Ovary (tissue), 9 donors: ENCODE measurements around the gene CTIF. TPM values are rescaled to one million over a fixed set of nuclear protein-coding genes. Genes with fewer than 3 reads are reported as not detected.

Experiments used
- DNase-seq, 5 donors: peaks; one replicate each; pipeline ENCODE4 v3.0.0-alpha.2; 2019 to 2020
- H3K27ac ChIP-seq, 2 donors: fragments of 200-600 bp; one replicate each; pipeline versions ENCODE4 v1.5.1 to v1.8.0; 2019 to 2022
- H3K27me3 ChIP-seq: fragments of 200-600 bp; one replicate; pipeline ENCODE4 v1.8.0; 2022
- H3K36me3 ChIP-seq: fragments of 200-600 bp; sonication (generic); one replicate; pipeline ENCODE4 v1.5.1; 2019
- H3K4me1 ChIP-seq: one replicate; pipeline ENCODE4 v1.8.1; 2013; ENCODE audit warnings: mild to moderate bottlenecking, moderate library complexity; ENCODE audit not compliant: insufficient read depth
- H3K4me3 ChIP-seq: fragments of 200-600 bp; sonication (generic); one replicate; pipeline ENCODE4 v1.5.1; 2017
- H3K9me3 ChIP-seq, 2 donors: fragments of 200-600 bp in 1 of 2; sonication (generic) in 1 of 2; one replicate each; pipeline versions ENCODE4 v1.5.1 to v1.8.1; 2013 to 2019; ENCODE audit warnings: mild to moderate bottlenecking in 1 of 2, moderate library complexity in 1 of 2
- EP300 ChIP-seq: sonication (generic); formaldehyde crosslinking; IDR thresholded peaks from one replicate; pipeline ENCODE4 v1.6.1; 2017; ENCODE audit warnings: antibody characterized with exemption
- POLR2A ChIP-seq: fragments of 450-650 bp; IDR thresholded peaks from one replicate; pipeline ENCODE4 v1.6.1; 2017; ENCODE audit warnings: antibody characterized with exemption, mild to moderate bottlenecking, moderate library complexity
- whole genome bisulfite sequencing, 3 donors: extraction: QIAGEN DNeasy Blood & Tissue Kit in 1 of 3; methylation state at CpG; one replicate each; pipeline versions ENCODE4 v1.1.5 to v1.1.7; 2013 to 2017; 5-methylcytosine and 5-hydroxymethylcytosine counted together
- intact Hi-C, 4 donors: fragments of 100-400 bp; cut with DNase I; formaldehyde crosslinking; loops; one replicate each; pipeline versions ENCODE4 v1.11.0 to v1.15.1; 2022 to 2023
- polyA plus RNA-seq, 2 donors: library from polyadenylated mRNA; stranded (reverse); fragments of 200-250 nt in 1 of 2; fragments of 350-450 nt in 1 of 2; fragmentation: Illumina TruSeq in 1 of 2; extraction: RNeasy Lipid Tissue Mini Kit (QIAGEN cat#74804) in 1 of 2; gene quantifications; one replicate each; pipeline ENCODE4 v1.2.3, GENCODE V29; 2013 to 2014
- total RNA-seq, 7 donors: library from RNA; depleted of rRNA in 2 of 7; stranded (reverse); fragments of >200 nt in 2 of 7; fragmentation: NEBNext Ultra II Directional in 3 of 7; extraction: Animal tissue kit (Norgen Biotek cat#: 25700) in 3 of 7; gene quantifications; one replicate each; pipeline versions ENCODE4 v1.1.0 to v1.2.4, GENCODE V29; 2016 to 2023
- TF ChIP-seq, protein P1 (sequence below), 3 donors: fragments of 450-650 bp in 2 of 3; fragments of 200-600 bp in 1 of 3; IDR thresholded peaks; one replicate each; pipeline versions ENCODE4 v1.5.1 to v1.8.0; 2016 to 2022; ENCODE audit warnings: antibody characterized with exemption in 3 of 3, mild to moderate bottlenecking in 1 of 3
- donor health status: DM: no; HTN: no; CAD: no; lungs with moderate emphysema.
- donor health status: DM: no; HTN: no; CAD: no.
- donor health status: Bipolar disorder and iron deficiency.
- donor health status: DM: yes; HTN: yes; CAD: no.
- donor health status: DM: no; HTN: no; CAD: no.
- donor health status: DM: yes; HTN: yes; CAD: no.

The CTIF gene
- total and polyA plus RNA-seq, 9 donors, result 18.5 to 94.1 (median 75.2) TPM

DNA sequence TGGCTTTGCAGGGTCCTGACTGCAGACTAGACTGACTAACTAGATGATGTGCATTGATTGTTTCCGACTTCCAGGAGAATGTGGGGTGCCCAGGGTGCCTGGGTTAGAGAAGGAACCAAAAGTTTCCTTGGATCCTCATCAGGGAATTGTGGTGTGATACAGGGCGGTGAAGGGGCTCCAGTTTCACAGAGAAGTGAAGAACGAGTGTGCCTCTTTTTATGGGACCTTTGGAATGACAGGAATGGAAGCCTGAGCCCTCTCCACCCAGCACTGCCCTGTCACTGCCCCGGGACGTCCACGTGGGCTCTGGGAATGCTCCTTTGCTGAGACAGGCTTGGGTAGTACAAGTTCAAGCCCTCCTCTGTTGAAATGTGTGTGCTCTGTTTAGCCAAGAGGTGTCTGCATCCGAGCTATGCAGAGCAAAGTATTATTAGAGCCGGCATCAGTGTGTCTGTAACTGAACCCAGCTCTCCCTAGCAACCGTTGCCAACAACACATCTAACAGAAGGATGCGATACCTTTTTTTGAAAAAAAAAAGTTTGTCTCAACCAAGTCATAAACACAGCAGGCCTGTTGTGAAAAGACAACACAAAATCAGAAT, 228.4 kb downstream of the CTIF start:
- no peak overlapping the region for H3K27ac ChIP-seq
- H3K27me3 ChIP-seq, result no peaks in the 10 kb centered on the region
- TF ChIP-seq, protein P1, sequence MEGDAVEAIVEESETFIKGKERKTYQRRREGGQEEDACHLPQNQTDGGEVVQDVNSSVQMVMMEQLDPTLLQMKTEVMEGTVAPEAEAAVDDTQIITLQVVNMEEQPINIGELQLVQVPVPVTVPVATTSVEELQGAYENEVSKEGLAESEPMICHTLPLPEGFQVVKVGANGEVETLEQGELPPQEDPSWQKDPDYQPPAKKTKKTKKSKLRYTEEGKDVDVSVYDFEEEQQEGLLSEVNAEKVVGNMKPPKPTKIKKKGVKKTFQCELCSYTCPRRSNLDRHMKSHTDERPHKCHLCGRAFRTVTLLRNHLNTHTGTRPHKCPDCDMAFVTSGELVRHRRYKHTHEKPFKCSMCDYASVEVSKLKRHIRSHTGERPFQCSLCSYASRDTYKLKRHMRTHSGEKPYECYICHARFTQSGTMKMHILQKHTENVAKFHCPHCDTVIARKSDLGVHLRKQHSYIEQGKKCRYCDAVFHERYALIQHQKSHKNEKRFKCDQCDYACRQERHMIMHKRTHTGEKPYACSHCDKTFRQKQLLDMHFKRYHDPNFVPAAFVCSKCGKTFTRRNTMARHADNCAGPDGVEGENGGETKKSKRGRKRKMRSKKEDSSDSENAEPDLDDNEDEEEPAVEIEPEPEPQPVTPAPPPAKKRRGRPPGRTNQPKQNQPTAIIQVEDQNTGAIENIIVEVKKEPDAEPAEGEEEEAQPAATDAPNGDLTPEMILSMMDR (IDR thresholded peaks at IDR 0.05), result no peak
- TF ChIP-seq EP300, result no peak
- no peak for DNase-seq
- intact Hi-C loops, result no loop called here
- H3K4me1 ChIP-seq, result peaks cover 3% of the 10 kb centered on the region
- no peaks in the 10 kb centered on the region for H3K36me3 ChIP-seq
- no peaks in the 10 kb centered on the region for H3K9me3 ChIP-seq
- WGBS, 3 donors, result 47 to 59% (median 54%) methylated on average over 10 of the region's 10 CpGs
- H3K4me3 ChIP-seq, result no peak overlapping the region

DNA sequence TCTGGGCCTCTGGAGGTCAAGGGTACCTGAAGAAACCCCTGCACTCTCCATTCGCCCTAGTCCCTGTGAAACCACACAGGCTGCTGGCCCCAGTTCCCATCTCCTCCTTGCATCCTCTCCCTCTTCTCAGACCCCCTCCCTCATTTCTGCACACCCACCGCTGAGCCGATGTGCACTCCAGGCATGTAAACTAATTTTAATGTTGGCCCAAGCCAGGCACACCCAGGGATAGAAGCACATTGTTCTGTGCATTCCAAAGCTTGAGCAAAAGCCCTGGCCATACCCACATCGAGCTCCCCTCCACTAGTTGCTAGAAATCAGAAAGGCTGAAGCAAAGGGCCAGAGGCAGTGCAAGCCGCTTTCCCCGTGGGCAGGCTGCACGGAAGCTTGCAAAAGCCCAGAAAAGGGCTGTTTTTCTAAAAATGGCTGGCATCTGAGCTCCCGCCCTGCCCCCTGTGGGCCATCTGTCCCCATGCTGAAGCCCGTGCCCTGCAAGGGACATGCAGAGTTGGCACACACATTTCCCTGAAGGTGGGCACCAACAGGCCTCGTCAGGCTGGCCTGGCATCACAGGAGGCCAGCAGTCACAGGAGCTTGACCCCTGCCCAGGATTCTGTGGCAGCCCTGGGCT, 230.3 kb downstream of the CTIF start:
- no peaks in the 10 kb centered on the region for H3K36me3 ChIP-seq
- no peak overlapping the region for H3K27ac ChIP-seq
- DNase-seq, result no peak
- intact Hi-C loops, result no loop called here
- no peak overlapping the region for H3K4me3 ChIP-seq
- TF ChIP-seq, protein P1 (IDR thresholded peaks at IDR 0.05), result no peak
- TF ChIP-seq POLR2A, result no peak
- no peak for TF ChIP-seq EP300
- no peaks in the 10 kb centered on the region for H3K9me3 ChIP-seq
- H3K4me1 ChIP-seq, result peaks cover 3% of the 10 kb centered on the region
- 66 to 74% (median 66%) methylated on average over 10 of the region's 10 CpGs for WGBS, 3 donors
- no peaks in the 10 kb centered on the region for H3K27me3 ChIP-seq

DNA sequence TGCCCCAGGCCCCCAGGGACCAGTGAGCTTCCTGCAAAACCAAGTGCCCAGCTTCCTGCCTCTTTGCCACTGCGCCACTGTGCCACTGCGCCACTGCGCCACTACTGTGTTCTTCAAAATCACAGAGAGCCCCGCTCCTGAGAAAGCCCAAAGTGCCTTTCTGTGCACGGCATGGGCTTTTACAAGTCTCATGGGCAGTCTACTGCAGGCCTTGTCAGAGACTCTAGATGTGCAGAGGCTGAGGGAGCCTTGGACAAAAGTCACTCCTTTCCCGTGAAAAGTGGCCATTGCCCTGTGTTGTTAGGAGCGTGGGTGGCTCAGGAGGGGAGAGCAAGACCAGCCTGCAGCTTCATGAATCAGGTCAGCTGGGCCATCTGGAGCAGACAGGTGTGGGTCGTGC, 231.4 kb downstream of the CTIF start:
- Histone ChIP-seq H3K9me3 (no peaks in the 10 kb centered on the region), H3K27me3 (no peaks in the 10 kb centered on the region), H3K4me3 (no peak overlapping the region), H3K36me3 (no peaks in the 10 kb centered on the region), H3K4me1 (peaks cover 3% of the 10 kb centered on the region), H3K27ac (no peak overlapping the region)
- intact Hi-C loops, result loop anchor here in 3 of 4 donors (10.0 kb wide), 3 partner anchors 95 to 645 kb away; no protein-coding TSS in a partner anchor
- DNase-seq, result no peak
- TF ChIP-seq, protein P1 (IDR thresholded peaks at IDR 0.05), result no peak
- TF ChIP-seq POLR2A (no peak), EP300 (no peak)
- WGBS, 3 donors, result 92 to 95% (median 94%) methylated on average over 8 of the region's 8 CpGs

DNA sequence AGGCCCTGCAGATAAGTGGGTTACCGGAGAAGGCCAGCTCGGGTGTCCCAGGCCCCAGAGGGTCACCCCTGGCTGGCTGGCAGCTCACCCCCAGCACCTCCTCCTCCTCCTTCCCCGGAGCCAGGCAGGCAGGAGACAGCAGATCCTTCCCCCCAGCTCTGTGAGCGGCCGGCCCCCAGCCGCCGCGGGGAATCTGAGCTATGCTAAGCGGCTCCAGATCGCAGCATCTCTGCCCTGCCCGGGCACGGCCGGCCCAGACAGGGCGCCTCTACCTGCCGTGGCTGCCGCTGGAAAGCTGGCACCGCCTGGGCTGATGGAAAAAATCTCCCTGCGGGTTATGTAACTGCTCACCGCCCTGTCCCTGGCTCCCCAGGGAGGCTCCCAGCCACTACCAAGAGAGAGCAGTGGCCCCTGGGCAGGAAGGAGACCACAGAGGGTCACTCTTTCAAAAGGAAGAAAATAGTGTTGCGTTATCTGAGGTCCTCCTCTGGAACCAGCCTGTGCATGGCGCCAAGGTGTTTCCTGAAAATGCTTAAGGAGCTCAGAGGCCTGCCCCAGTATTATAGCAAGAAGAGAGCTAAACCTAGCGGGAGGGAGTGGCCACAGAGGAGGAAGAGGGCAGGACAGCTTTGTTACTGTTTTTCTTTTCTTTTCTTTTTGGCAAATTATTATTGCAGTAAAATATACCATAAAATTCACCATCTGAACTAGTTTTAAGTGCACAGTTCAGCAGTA, 233.0 kb downstream of the CTIF start:
- no peak overlapping the region for H3K27ac ChIP-seq
- H3K4me3 ChIP-seq, result no peak overlapping the region
- WGBS, 3 donors, result 87 to 92% (median 92%) methylated on average over 15 to 22 of the region's 22 CpGs
- no peaks in the 10 kb centered on the region for H3K36me3 ChIP-seq
- TF ChIP-seq POLR2A (no peak), EP300 (no peak)
- TF ChIP-seq, protein P1 (IDR thresholded peaks at IDR 0.05), result no peak
- intact Hi-C loops, result loop anchor here in 3 of 4 donors (10.0 kb wide), 3 partner anchors 97 to 643 kb away; no protein-coding TSS in a partner anchor
- no peak for DNase-seq
- H3K9me3 ChIP-seq, result no peaks in the 10 kb centered on the region
- H3K4me1 ChIP-seq, result peaks cover 8% of the 10 kb centered on the region
- no peaks in the 10 kb centered on the region for H3K27me3 ChIP-seq
